Keratinocyte (primary cell): ENCODE results near the gene MALRD1. TPM values are rescaled to one million over a fixed set of nuclear protein-coding genes. Genes with fewer than 3 reads are reported as not detected.
"Not testable (repeated sequence)": the region's sequence is repeated elsewhere in the genome, so short reads cannot be mapped to it uniquely, and the experiment has no call there.

Experiments
- DNase-seq: peaks from one replicate; pipeline ENCODE4 v3.0.0-alpha.2; 2011; ENCODE audit warnings: low read depth, missing footprints, low spot score
- FAIRE-seq: peaks from 2 replicates; lab custom pipeline; 2011; peaks lifted over from hg19 to GRCh38; lab: Jason Lieb, UNC
- H2AFZ ChIP-seq: 2 replicates; pipeline ENCODE4 v1.6.0; 2012; ENCODE audit warnings: low read length, control low read depth, inconsistent platforms; ENCODE audit not compliant: control insufficient read depth
- H3K27ac ChIP-seq: 2 replicates; pipeline ENCODE4 v1.5.1; 2011; ENCODE audit warnings: low read length; ENCODE audit not compliant: control insufficient read depth, insufficient read depth
- H3K27me3 ChIP-seq: 3 replicates; pipeline ENCODE4 v1.6.0; 2011; ENCODE audit warnings: low read length; ENCODE audit not compliant: control insufficient read depth, insufficient read depth; ENCODE audit errors: extremely low read depth
- H3K36me3 ChIP-seq, 2 experiments: 2 replicates in 1 of 2; 3 replicates in 1 of 2; pipeline ENCODE4 v1.5.1; 2011; ENCODE audit warnings: low read length in 2 of 2, mild to moderate bottlenecking in 1 of 2; ENCODE audit not compliant: control insufficient read depth in 2 of 2, insufficient read depth in 2 of 2; ENCODE audit errors: extremely low read depth in 1 of 2
- H3K4me1 ChIP-seq: 3 replicates; pipeline ENCODE4 v1.5.1; 2011; ENCODE audit warnings: low read length; ENCODE audit not compliant: control insufficient read depth, insufficient read depth; ENCODE audit errors: extremely low read depth
- H3K4me2 ChIP-seq: 3 replicates; pipeline ENCODE4 v1.6.0; 2011; ENCODE audit warnings: low read depth, low read length; ENCODE audit not compliant: control insufficient read depth, insufficient read depth; ENCODE audit errors: extremely low read depth
- H3K4me3 ChIP-seq, 3 experiments: fragments of 200-600 bp in 1 of 3; sonication (generic) in 1 of 3; 2 replicates in 2 of 3; 3 replicates in 1 of 3; pipeline ENCODE4 v1.5.1; 2011 to 2016; ENCODE audit warnings: low read length in 3 of 3, mild to moderate bottlenecking in 3 of 3, control low read depth in 2 of 3, inconsistent platforms in 1 of 3, low read depth in 1 of 3, mixed read lengths in 1 of 3, mixed run types in 1 of 3, moderate library complexity in 1 of 3; ENCODE audit not compliant: control insufficient read depth in 2 of 3, insufficient read depth in 2 of 3; ENCODE audit errors: extremely low read depth in 1 of 3
- H3K79me2 ChIP-seq: 2 replicates; pipeline ENCODE4 v1.6.0; 2012; ENCODE audit warnings: low read length; ENCODE audit not compliant: control insufficient read depth, insufficient read depth
- H3K9ac ChIP-seq: 3 replicates; pipeline ENCODE4 v1.6.0; 2011; ENCODE audit warnings: low read length; ENCODE audit not compliant: control insufficient read depth, insufficient read depth; ENCODE audit errors: extremely low read depth
- H3K9me1 ChIP-seq: 3 replicates; pipeline ENCODE4 v1.6.0; 2011; ENCODE audit warnings: low read length; ENCODE audit not compliant: control insufficient read depth, insufficient read depth; ENCODE audit errors: extremely low read depth
- H3K9me3 ChIP-seq: 2 replicates; pipeline ENCODE4 v1.5.1; 2012; ENCODE audit warnings: low read depth, low read length; ENCODE audit not compliant: control insufficient read depth
- H4K20me1 ChIP-seq: 3 replicates; pipeline ENCODE4 v1.6.0; 2011; ENCODE audit warnings: low read length; ENCODE audit not compliant: control insufficient read depth, insufficient read depth; ENCODE audit errors: extremely low read depth
- EZH2 ChIP-seq: IDR thresholded peaks from one replicate; pipeline ENCODE4 v1.6.1; 2012; ENCODE audit warnings: inconsistent platforms, mild to moderate bottlenecking, low read length, moderate library complexity
- dilution Hi-C: fragments of 300-500 bp; cut with MboI; formaldehyde crosslinking; loops from one replicate; pipeline ENCODE4 v1.7.0; 2020; ENCODE audit warnings: low sequenced_read_pairs; ENCODE audit not compliant: extremely low pct_ligation_motif_present
- polyA plus RNA-seq, 5 experiments: library from polyadenylated mRNA; depleted of rRNA in 3 of 5; stranded (reverse) in 3 of 5; stranded (forward) in 1 of 5; unstranded in 1 of 5; fragments of >200 nt; gene quantifications; 1 replicate in 1 of 5; 2 replicates in 3 of 5; 3 replicates in 1 of 5; pipeline versions ENCODE4 v1.2.1 to v1.2.3, GENCODE V29; 2011 to 2012; ENCODE audit warnings: missing spikeins in 2 of 5, low read depth in 1 of 5, low replicate concordance in 1 of 5
- TF ChIP-seq, protein P1 (sequence below), 3 experiments: IDR thresholded peaks in 1 of 3; conservative IDR thresholded peaks in 1 of 3; optimal IDR thresholded peaks in 1 of 3; 2 replicates in 2 of 3; 3 replicates in 1 of 3; pipeline versions ENCODE3 to v1.5.1; 2011; ENCODE audit warnings: low read length in 3 of 3, mild to moderate bottlenecking in 3 of 3, moderate library complexity in 2 of 3, control low read depth in 1 of 3, inconsistent platforms in 1 of 3; ENCODE audit not compliant: insufficient read depth in 2 of 3; ENCODE audit errors: extremely low read depth in 1 of 3

Gene MALRD1
- polyA plus RNA-seq, 1 donor (not counting 4 experiments of a cell fraction or from before 2014, with no cell fraction given) = not detected

DNA sequence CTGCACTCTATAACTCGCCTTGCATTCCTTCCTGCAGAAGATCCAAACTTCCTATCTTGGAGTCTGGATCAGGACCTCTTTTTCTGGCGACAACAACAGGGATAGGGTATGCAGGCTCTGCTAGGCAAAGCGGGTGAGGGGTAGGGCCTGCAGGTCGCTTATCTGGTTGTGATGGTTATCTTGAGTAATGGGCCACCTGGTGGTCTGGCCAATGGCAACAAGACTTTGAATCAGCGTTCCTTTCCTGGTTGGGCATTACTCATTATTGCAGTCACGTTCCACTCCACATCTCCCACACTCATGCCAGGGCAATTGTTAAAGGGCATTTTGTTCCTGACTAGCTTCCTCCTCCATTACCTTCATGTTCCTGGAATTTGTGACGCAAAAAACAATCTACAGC lies 719.3 kb downstream of the MALRD1 start:
- H3K27me3 ChIP-seq = no peaks in the 10 kb centered on the region
- no peak for FAIRE-seq

DNA sequence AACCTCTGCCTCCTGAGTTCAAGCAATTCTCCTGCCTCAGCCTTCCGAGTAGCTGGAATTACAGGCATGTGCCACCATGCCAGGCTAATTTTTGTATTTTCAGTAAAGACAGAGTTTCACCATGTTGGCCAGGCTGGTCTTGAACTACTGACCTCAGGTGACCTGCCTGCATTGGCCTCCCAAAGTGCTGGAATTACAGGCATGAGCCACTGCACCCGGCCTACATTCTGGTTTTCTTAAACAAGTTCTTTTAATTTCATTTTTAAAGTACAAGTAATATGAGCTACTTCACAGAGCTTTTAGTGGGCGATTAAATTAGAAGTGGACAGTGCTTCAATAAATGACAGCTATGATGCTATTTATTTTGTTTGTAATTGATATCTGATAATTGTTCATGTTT lies 721.2 kb downstream of the MALRD1 start:
- H3K27ac ChIP-seq, H3K27me3 ChIP-seq, dilution Hi-C loops, H3K4me3 ChIP-seq, H3K9me1 ChIP-seq, H2AFZ ChIP-seq, H4K20me1 ChIP-seq, H3K4me1 ChIP-seq, FAIRE-seq, H3K36me3 ChIP-seq, H3K4me2 ChIP-seq, H3K9ac ChIP-seq, H3K9me3 ChIP-seq, DNase-seq, H3K79me2 ChIP-seq: not testable (repeated sequence)

More for the DNA sequence above, 719.3 kb downstream of the MALRD1 start:
- no peak overlapping the region for H3K9ac ChIP-seq
- TF ChIP-seq, protein P1, sequence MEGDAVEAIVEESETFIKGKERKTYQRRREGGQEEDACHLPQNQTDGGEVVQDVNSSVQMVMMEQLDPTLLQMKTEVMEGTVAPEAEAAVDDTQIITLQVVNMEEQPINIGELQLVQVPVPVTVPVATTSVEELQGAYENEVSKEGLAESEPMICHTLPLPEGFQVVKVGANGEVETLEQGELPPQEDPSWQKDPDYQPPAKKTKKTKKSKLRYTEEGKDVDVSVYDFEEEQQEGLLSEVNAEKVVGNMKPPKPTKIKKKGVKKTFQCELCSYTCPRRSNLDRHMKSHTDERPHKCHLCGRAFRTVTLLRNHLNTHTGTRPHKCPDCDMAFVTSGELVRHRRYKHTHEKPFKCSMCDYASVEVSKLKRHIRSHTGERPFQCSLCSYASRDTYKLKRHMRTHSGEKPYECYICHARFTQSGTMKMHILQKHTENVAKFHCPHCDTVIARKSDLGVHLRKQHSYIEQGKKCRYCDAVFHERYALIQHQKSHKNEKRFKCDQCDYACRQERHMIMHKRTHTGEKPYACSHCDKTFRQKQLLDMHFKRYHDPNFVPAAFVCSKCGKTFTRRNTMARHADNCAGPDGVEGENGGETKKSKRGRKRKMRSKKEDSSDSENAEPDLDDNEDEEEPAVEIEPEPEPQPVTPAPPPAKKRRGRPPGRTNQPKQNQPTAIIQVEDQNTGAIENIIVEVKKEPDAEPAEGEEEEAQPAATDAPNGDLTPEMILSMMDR (optimal IDR thresholded peaks at IDR 0.05 in 1 of 3, IDR thresholded peaks at IDR 0.05 in 1 of 3, conservative IDR thresholded peaks at IDR 0.05 in 1 of 3; ENCODE audit: extremely low read depth in 1 of 3, insufficient read depth in 2 of 3, low read length in 3 of 3) = no peak
- TF ChIP-seq EZH2 = no peak
- H3K9me3 ChIP-seq = no peaks in the 10 kb centered on the region
- no peaks in the 10 kb centered on the region for H3K4me1 ChIP-seq
- no peaks in the 10 kb centered on the region for H3K36me3 ChIP-seq
- H3K27ac ChIP-seq = no peak overlapping the region
- H3K79me2 ChIP-seq = no peaks in the 10 kb centered on the region
- H2AFZ ChIP-seq = no peak overlapping the region
- dilution Hi-C loops = no loop called here
- DNase-seq = no peak
- H3K4me3 ChIP-seq = no peak overlapping the region
- no peak overlapping the region for H3K4me2 ChIP-seq
- no peaks in the 10 kb centered on the region for H4K20me1 ChIP-seq
- H3K9me1 ChIP-seq = no peaks in the 10 kb centered on the region

DNA sequence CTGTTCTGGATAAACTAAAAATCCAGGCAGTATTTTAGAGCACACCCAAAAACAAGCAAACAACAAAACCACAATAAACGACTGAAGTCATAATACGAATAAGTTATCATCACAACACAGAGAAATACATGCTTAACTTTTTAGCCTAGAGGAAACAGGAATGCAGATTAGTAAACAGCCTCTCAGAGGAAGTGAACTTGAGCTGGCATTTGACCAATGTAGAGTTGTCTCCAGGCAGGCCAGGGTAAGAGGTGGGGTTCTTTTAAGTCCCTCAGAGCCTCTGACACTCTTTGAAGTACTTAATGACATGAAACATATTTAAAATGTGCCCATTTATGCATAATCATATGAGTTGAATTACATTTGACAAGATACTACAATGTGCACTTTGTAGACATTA lies 724.4 kb downstream of the MALRD1 start:
- no peak for FAIRE-seq
- dilution Hi-C loops = no loop called here
- H3K79me2 ChIP-seq = no peaks in the 10 kb centered on the region

More for the DNA sequence above, 724.4 kb downstream of the MALRD1 start:
- H3K9me3 ChIP-seq = no peaks in the 10 kb centered on the region
- no peak overlapping the region for H3K4me2 ChIP-seq
- H4K20me1 ChIP-seq = no peaks in the 10 kb centered on the region
- H3K27ac ChIP-seq = no peak overlapping the region
- no peaks in the 10 kb centered on the region for H3K36me3 ChIP-seq
- H3K4me1 ChIP-seq = peaks cover 7% of the 10 kb centered on the region
- no peak overlapping the region for H3K9ac ChIP-seq
- no peaks in the 10 kb centered on the region for H3K9me1 ChIP-seq
- no peak overlapping the region for H3K4me3 ChIP-seq
- H2AFZ ChIP-seq = no peak overlapping the region
- DNase-seq = no peak
- TF ChIP-seq EZH2 = no peak
- H3K27me3 ChIP-seq = no peaks in the 10 kb centered on the region
